GM19023 (cell line): Measurements from ENCODE around the gene UHRF1.
"Not testable (repeated sequence)": the region's sequence is repeated elsewhere in the genome, so short reads cannot be mapped to it uniquely, and the experiment has no call there.

Source experiments
- ATAC-seq: cut with Tn5 transposase; IDR thresholded peaks from one replicate; pipeline ENCODE4 v1.9.1; 2021; ENCODE audit warnings: mild to moderate bottlenecking, moderate library complexity; ENCODE audit not compliant: unreplicated experiment

Gene UHRF1

GRCh38 chr19:4897146-4897545 lies 12.2 kb upstream of the UHRF1 start:
- ATAC-seq: no peak

GRCh38 chr19:4900879-4901278 lies 8.4 kb upstream of the UHRF1 start:
- not testable (repeated sequence) for ATAC-seq

- ATAC-seq: no peak
Measured at GRCh38 chr19:4902796-4903195, 6.5 kb upstream of the UHRF1 start, which contains the start of gene ARRDC5. TSS of gene ARRDC5 (minus strand) at chr19:4902896. CDS start at chr19:4902825, 71 bp downstream.

- no peak for ATAC-seq
Measured at GRCh38 chr19:4904481-4904880, 4.8 kb upstream of the UHRF1 start.

GRCh38 chr19:4906963-4907362 lies 2.3 kb upstream of the UHRF1 start:
- ATAC-seq: no peak

GRCh38 chr19:4908360-4908759 lies 941 bp upstream of the UHRF1 start:
- no peak for ATAC-seq

GRCh38 chr19:4908781-4909155 lies 533 bp upstream of the UHRF1 start:
- ATAC-seq: no peak

- ATAC-seq: peak; percentile 82
Measured at GRCh38 chr19:4909897-4910593, 744 bp downstream of the UHRF1 start.

GRCh38 chr19:4910594-4911281 lies 1.4 kb downstream of the UHRF1 start:
- ATAC-seq: no peak

- ATAC-seq: no peak
Measured at GRCh38 chr19:4911314-4911713, 2.0 kb downstream of the UHRF1 start.

- ATAC-seq: no peak
Measured at GRCh38 chr19:4911786-4912672, 2.7 kb downstream of the UHRF1 start.

- ATAC-seq: no peak
Measured at GRCh38 chr19:4913996-4914735, 4.9 kb downstream of the UHRF1 start.

GRCh38 chr19:4914736-4915501 lies 5.6 kb downstream of the UHRF1 start:
- ATAC-seq: no peak

GRCh38 chr19:4916292-4917082 lies 7.2 kb downstream of the UHRF1 start:
- no peak for ATAC-seq

GRCh38 chr19:4922530-4923275 lies 13.4 kb downstream of the UHRF1 start:
- no peak for ATAC-seq

GRCh38 chr19:4923276-4923747 lies 14.0 kb downstream of the UHRF1 start:
- no peak for ATAC-seq

GRCh38 chr19:4929186-4929585 lies 19.9 kb downstream of the UHRF1 start:
- no peak for ATAC-seq

GRCh38 chr19:4930664-4931063 lies 21.4 kb downstream of the UHRF1 start:
- ATAC-seq: no peak
